Measurements from ENCODE around the gene RGR. TPM values are rescaled to one million over a fixed set of nuclear protein-coding genes. Genes with fewer than 3 reads are reported as not detected.

RGR gene
- total RNA-seq, 1 experiment from 2014 or later = not detected

- ATAC-seq = no peak
- TF ChIP-seq CTCF (IDR thresholded peaks at IDR 0.05) (no peak), SIN3A (IDR thresholded peaks at IDR 0.05; ENCODE audit: borderline replicate concordance, insufficient read depth, low read depth, low read length) (no peak), TCF7L2 (IDR thresholded peaks at IDR 0.05; ENCODE audit: low read depth, low read length) (no peak), POLR2AphosphoS5 (IDR thresholded peaks at IDR 0.05; ENCODE audit: low read depth, low read length) (no peak), REST (IDR thresholded peaks at IDR 0.05; ENCODE audit: insufficient read depth in 1 of 2, low read depth in 2 of 2, low read length in 1 of 2) (no peak)
- Histone ChIP-seq H3K9me3 (ENCODE audit: control insufficient read depth, insufficient read depth, low read depth, low read length) (no peaks in the 10 kb centered on the region), H3K4me3 (ENCODE audit: low read depth in 2 of 2, low read length in 2 of 2) (no peak overlapping the region), H3K27me3 (ENCODE audit: control insufficient read depth, insufficient read depth, low read length) (0 out of 2 replicates have a peak, but pooled peaks cover 4% of the 10 kb centered on the region), H3K4me1 (ENCODE audit: control insufficient read depth, insufficient read depth, low read length) (no peaks in the 10 kb centered on the region), H3K27ac (ENCODE audit: low read length) (no peak overlapping the region), H3K36me3 (ENCODE audit: control insufficient read depth, insufficient read depth, low read length) (no peaks in the 10 kb centered on the region)
- intact Hi-C loops (cut with micrococcal nuclease; ENCODE audit: unreplicated experiment) = no loop called here
- in situ Hi-C loops (cut with HindIII; ENCODE audit: low pct_unique_long_range_greater_than_20kb, low sequenced_read_pairs) = no loop called here
- DNase-seq (ENCODE audit: low read depth, low spot score) = no peak
- POLR2A ChIA-PET = no interaction called here
- CTCF ChIA-PET = no interaction called here
- BruUV-seq (replicated peaks) = no TSS peak
These were observed 2.6 kb downstream of the RGR start for GRCh38 chr10:84247496-84247895.

GRCh38 chr10:84248794-84249193, 3.9 kb downstream of the RGR start:
- no peaks in the 10 kb centered on the region for H3K9me3 ChIP-seq (ENCODE audit: control insufficient read depth, insufficient read depth, low read depth, low read length)
- DNase-seq (ENCODE audit: low read depth, low spot score) = no peak
- H3K4me1 ChIP-seq (ENCODE audit: control insufficient read depth, insufficient read depth, low read length) = no peaks in the 10 kb centered on the region
- peak; percentile 41; the same call in 1 of the 2 replicates for ATAC-seq
- no peak overlapping the region for H3K4me3 ChIP-seq (ENCODE audit: low read depth in 2 of 2, low read length in 2 of 2)
- CTCF ChIA-PET = no interaction called here
- no peak overlapping the region for H3K27ac ChIP-seq (ENCODE audit: low read length)
- in situ Hi-C loops (cut with HindIII; ENCODE audit: low pct_unique_long_range_greater_than_20kb, low sequenced_read_pairs) (no loop called here), intact Hi-C loops (cut with micrococcal nuclease; ENCODE audit: unreplicated experiment) (no loop called here)
- H3K27me3 ChIP-seq (ENCODE audit: control insufficient read depth, insufficient read depth, low read length) = 0 out of 2 replicates have a peak, but pooled peaks cover 4% of the 10 kb centered on the region
- H3K36me3 ChIP-seq (ENCODE audit: control insufficient read depth, insufficient read depth, low read length) = no peaks in the 10 kb centered on the region
- BruUV-seq (replicated peaks) = no TSS peak
- POLR2A ChIA-PET = no interaction called here
- no peak for TF ChIP-seq CTCF (IDR thresholded peaks at IDR 0.05)
- TF ChIP-seq REST (IDR thresholded peaks at IDR 0.05; ENCODE audit: insufficient read depth in 1 of 2, low read depth in 2 of 2, low read length in 1 of 2) = no peak
- TF ChIP-seq TCF7L2 (IDR thresholded peaks at IDR 0.05; ENCODE audit: low read depth, low read length) = no peak
- no peak for TF ChIP-seq SIN3A (IDR thresholded peaks at IDR 0.05; ENCODE audit: borderline replicate concordance, insufficient read depth, low read depth, low read length)
- TF ChIP-seq POLR2AphosphoS5 (IDR thresholded peaks at IDR 0.05; ENCODE audit: low read depth, low read length) = no peak
